H9 (cell line): ENCODE results near the gene CEP131. TPM values are rescaled to one million over a fixed set of nuclear protein-coding genes. Genes with fewer than 3 reads are reported as not detected.
"Not testable (repeated sequence)": the region's sequence is repeated elsewhere in the genome, so short reads cannot be mapped to it uniquely, and the experiment has no call there.

Experiments
- DNase-seq: peaks from one replicate; pipeline ENCODE4 v3.0.0-alpha.2; 2017
- H2AFZ ChIP-seq: one replicate; pipeline ENCODE4 v1.6.1; 2013; ENCODE audit warnings: mild to moderate bottlenecking, low read length, control low read depth, moderate library complexity
- H2AK5ac ChIP-seq: 2 replicates; pipeline ENCODE4 v1.6.1; 2013; ENCODE audit warnings: low read length, control low read depth, mixed read lengths; ENCODE audit not compliant: insufficient read length
- H2BK120ac ChIP-seq: one replicate; pipeline ENCODE4 v1.6.1; 2013; ENCODE audit warnings: low read depth, mild to moderate bottlenecking, low read length, control low read depth, inconsistent platforms; ENCODE audit not compliant: poor library complexity, severe bottlenecking
- H2BK12ac ChIP-seq: 2 replicates; pipeline ENCODE4 v1.6.1; 2013; ENCODE audit warnings: low read length, control low read depth, mixed read lengths, low read depth; ENCODE audit not compliant: insufficient read length
- H2BK15ac ChIP-seq: 2 replicates; pipeline ENCODE4 v1.6.1; 2013; ENCODE audit warnings: low read depth, low read length, control low read depth
- H2BK20ac ChIP-seq: one replicate; pipeline ENCODE4 v1.6.1; 2013; ENCODE audit warnings: low read depth, mild to moderate bottlenecking, low read length, control low read depth, inconsistent platforms; ENCODE audit not compliant: poor library complexity, severe bottlenecking
- H2BK5ac ChIP-seq: 2 replicates; pipeline ENCODE4 v1.6.1; 2013; ENCODE audit warnings: low read length, control low read depth, mixed read lengths; ENCODE audit not compliant: insufficient read length
- H3K14ac ChIP-seq: 2 replicates; pipeline ENCODE4 v1.6.1; 2013; ENCODE audit warnings: low read length, control low read depth; ENCODE audit not compliant: insufficient read depth
- H3K18ac ChIP-seq: 2 replicates; pipeline ENCODE4 v1.6.1; 2013; ENCODE audit warnings: low read depth, mild to moderate bottlenecking, mixed read lengths, low read length, control low read depth; ENCODE audit not compliant: insufficient read length
- H3K23ac ChIP-seq: 2 replicates; pipeline ENCODE4 v1.6.1; 2013; ENCODE audit warnings: low read length, control low read depth, mixed read lengths, low read depth; ENCODE audit not compliant: insufficient read length
- H3K23me2 ChIP-seq: 2 replicates; pipeline ENCODE4 v1.6.1; 2013; ENCODE audit warnings: low read depth, mild to moderate bottlenecking, mixed read lengths, low read length, control low read depth; ENCODE audit not compliant: insufficient read length, poor library complexity, severe bottlenecking
- H3K27ac ChIP-seq: 2 replicates; pipeline ENCODE4 v1.5.1; 2013; ENCODE audit warnings: low read length, control low read depth, mixed read lengths, low read depth; ENCODE audit not compliant: insufficient read length
- H3K27me3 ChIP-seq: 2 replicates; pipeline ENCODE4 v1.6.1; 2013; ENCODE audit warnings: low read length, control low read depth, inconsistent platforms; ENCODE audit not compliant: insufficient read depth
- H3K4ac ChIP-seq: 2 replicates; pipeline ENCODE4 v1.6.1; 2013; ENCODE audit warnings: low read depth, mild to moderate bottlenecking, control low read depth, inconsistent platforms, low read length, moderate library complexity
- H3K4me1 ChIP-seq: 2 replicates; pipeline ENCODE4 v1.6.1; 2013; ENCODE audit warnings: low read length, control low read depth, inconsistent platforms; ENCODE audit not compliant: insufficient read depth
- H3K4me2 ChIP-seq: 2 replicates; pipeline ENCODE4 v1.6.1; 2013; ENCODE audit warnings: low read length, control low read depth, mixed read lengths; ENCODE audit not compliant: insufficient read length, insufficient read depth
- H3K56ac ChIP-seq: 2 replicates; pipeline ENCODE4 v1.6.1; 2013; ENCODE audit warnings: low read depth, mild to moderate bottlenecking, mixed read lengths, low read length, control low read depth; ENCODE audit not compliant: insufficient read length
- H3K79me1 ChIP-seq: 2 replicates; pipeline ENCODE4 v1.6.1; 2013; ENCODE audit warnings: low read depth, mild to moderate bottlenecking, moderate library complexity, low read length, control low read depth, inconsistent platforms; ENCODE audit not compliant: insufficient read depth, poor library complexity, severe bottlenecking
- H3K79me2 ChIP-seq: 2 replicates; pipeline ENCODE4 v1.6.1; 2013; ENCODE audit warnings: low read length, control low read depth, inconsistent platforms; ENCODE audit not compliant: insufficient read depth
- H3K9ac ChIP-seq: 2 replicates; pipeline ENCODE4 v1.6.1; 2013; ENCODE audit warnings: low read length, control low read depth, mixed read lengths; ENCODE audit not compliant: insufficient read length; ENCODE audit errors: extremely low read depth
- H3K9me3 ChIP-seq: one replicate; pipeline ENCODE4 v1.6.1; 2013; ENCODE audit warnings: low read depth, low read length, inconsistent platforms; ENCODE audit not compliant: control insufficient read depth
- H3T11ph ChIP-seq: one replicate; pipeline ENCODE4 v1.6.1; 2013; ENCODE audit warnings: mild to moderate bottlenecking, low read length, control low read depth, inconsistent platforms
- H4K20me1 ChIP-seq: one replicate; pipeline ENCODE4 v1.6.1; 2013; ENCODE audit not compliant: control insufficient read depth, insufficient read length, insufficient read depth
- H4K5ac ChIP-seq: 2 replicates; pipeline ENCODE4 v1.6.1; 2013; ENCODE audit warnings: low read depth, mild to moderate bottlenecking, mixed read lengths, low read length, control low read depth; ENCODE audit not compliant: insufficient read length
- H4K8ac ChIP-seq: replicated peaks from 2 replicates; pipeline ENCODE4 v1.6.1; 2013; ENCODE audit warnings: low read length, control low read depth, mixed read lengths, low read depth; ENCODE audit not compliant: insufficient read length
- H4K91ac ChIP-seq: 2 replicates; pipeline ENCODE4 v1.6.1; 2013; ENCODE audit warnings: low read depth, mild to moderate bottlenecking, moderate library complexity, mixed read lengths, low read length, control low read depth; ENCODE audit not compliant: insufficient read length
- H3K27ac Mint-ChIP-seq, 3 experiments: 2 replicates in 2 of 3; 3 replicates in 1 of 3; pipeline ENCODE4 v1.8.0; 2020 to 2021; ENCODE audit warnings: mixed read lengths in 3 of 3, mild to moderate bottlenecking in 1 of 3, moderate library complexity in 1 of 3
- H3K27me3 Mint-ChIP-seq: 2 replicates; pipeline ENCODE4 v1.8.0; 2021; ENCODE audit warnings: low read depth, mild to moderate bottlenecking, moderate library complexity, mixed read lengths
- H3K36me3 Mint-ChIP-seq, 3 experiments: 2 replicates in 2 of 3; 3 replicates in 1 of 3; pipeline ENCODE4 v1.8.0; 2020 to 2021; ENCODE audit warnings: low read depth in 3 of 3, mixed read lengths in 3 of 3; ENCODE audit not compliant: insufficient read depth in 1 of 3
- H3K4me1 Mint-ChIP-seq, 2 experiments: 2 replicates each; pipeline ENCODE4 v1.8.0; 2020; ENCODE audit warnings: mixed read lengths in 2 of 2
- H3K4me3 Mint-ChIP-seq, 2 experiments: 2 replicates in 1 of 2; 3 replicates in 1 of 2; pipeline ENCODE4 v1.8.0; 2020 to 2021; ENCODE audit warnings: mild to moderate bottlenecking in 2 of 2, mixed read lengths in 2 of 2, moderate library complexity in 1 of 2
- H3K9me3 Mint-ChIP-seq, 2 experiments: 2 replicates in 1 of 2; 3 replicates in 1 of 2; pipeline ENCODE4 v1.8.0; 2020; ENCODE audit warnings: mild to moderate bottlenecking in 2 of 2, mixed read lengths in 2 of 2, moderate library complexity in 1 of 2
- WGBS: extraction: QIAGEN DNeasy Blood & Tissue Kit; methylation state at CpG from one replicate; pipeline ENCODE4 v1.1.7; 2013; ENCODE audit warnings: missing lambda C conversion rate, low lambda C conversion rate, mixed read lengths; ENCODE audit not compliant: insufficient read length; ENCODE audit errors: extremely low coverage; 5-methylcytosine and 5-hydroxymethylcytosine counted together
- total RNA-seq: library from RNA; stranded (reverse); gene quantifications from 2 replicates; pipeline ENCODE4 v1.2.1, GENCODE V29; 2021
- TF ChIP-seq, protein P1 (sequence below): fragments of 200-600 bp; sonication (generic); conservative IDR thresholded peaks from 3 replicates; pipeline ENCODE4 v1.8.0; 2021; ENCODE audit warnings: antibody characterized with exemption, mild to moderate bottlenecking

CEP131 gene
- total RNA-seq, 1 experiment from 2014 or later, result 16.3 TPM

GRCh38 chr17:81147701-81148100 lies 75.1 kb downstream of the CEP131 start:
- Histone ChIP-seq H3K9me3 (no peaks in the 10 kb centered on the region), H3K4me2 (no peak overlapping the region), H3K23me2 (no peaks in the 10 kb centered on the region), H4K5ac (no peak overlapping the region), H3K14ac (no peak overlapping the region), H2BK20ac (no peak overlapping the region), H3K9ac (no peak overlapping the region), H3K79me2 (no peaks in the 10 kb centered on the region), H3T11ph (no peak overlapping the region), H2BK120ac (no peak overlapping the region), H2BK12ac (no peak overlapping the region), H3K56ac (no peak overlapping the region), H2BK5ac (no peak overlapping the region), H3K18ac (no peak overlapping the region), H3K23ac (no peak overlapping the region), H3K4ac (no peak overlapping the region), H4K91ac (no peak overlapping the region), H4K8ac (no peak overlapping the region), H2BK15ac (no peak overlapping the region), H4K20me1 (no peaks in the 10 kb centered on the region), H3K27ac (no peak overlapping the region), H3K4me1 (no peaks in the 10 kb centered on the region), H3K27me3 (no peaks in the 10 kb centered on the region), H2AFZ (no peak overlapping the region), H3K79me1 (no peaks in the 10 kb centered on the region), H2AK5ac (no peak overlapping the region)
- no peak for DNase-seq
- Mint-ChIP-seq H3K27me3 (no peaks in the 10 kb centered on the region; the same call in none of the 2 replicates), H3K4me3 (no peak overlapping the region), H3K27ac (no peak overlapping the region), H3K36me3 (no peaks in the 10 kb centered on the region; a peak in 1 of 7 replicates), H3K4me1 (0 out of 4 replicates have a peak, but pooled peaks cover 2 to 3% of the 10 kb centered on the region in 2 experiments), H3K9me3 (no peaks in the 10 kb centered on the region; a peak in 1 of 5 replicates)
- no CpG with 5 or more reads among the region's 10 CpGs for WGBS
- TF ChIP-seq, protein P1, sequence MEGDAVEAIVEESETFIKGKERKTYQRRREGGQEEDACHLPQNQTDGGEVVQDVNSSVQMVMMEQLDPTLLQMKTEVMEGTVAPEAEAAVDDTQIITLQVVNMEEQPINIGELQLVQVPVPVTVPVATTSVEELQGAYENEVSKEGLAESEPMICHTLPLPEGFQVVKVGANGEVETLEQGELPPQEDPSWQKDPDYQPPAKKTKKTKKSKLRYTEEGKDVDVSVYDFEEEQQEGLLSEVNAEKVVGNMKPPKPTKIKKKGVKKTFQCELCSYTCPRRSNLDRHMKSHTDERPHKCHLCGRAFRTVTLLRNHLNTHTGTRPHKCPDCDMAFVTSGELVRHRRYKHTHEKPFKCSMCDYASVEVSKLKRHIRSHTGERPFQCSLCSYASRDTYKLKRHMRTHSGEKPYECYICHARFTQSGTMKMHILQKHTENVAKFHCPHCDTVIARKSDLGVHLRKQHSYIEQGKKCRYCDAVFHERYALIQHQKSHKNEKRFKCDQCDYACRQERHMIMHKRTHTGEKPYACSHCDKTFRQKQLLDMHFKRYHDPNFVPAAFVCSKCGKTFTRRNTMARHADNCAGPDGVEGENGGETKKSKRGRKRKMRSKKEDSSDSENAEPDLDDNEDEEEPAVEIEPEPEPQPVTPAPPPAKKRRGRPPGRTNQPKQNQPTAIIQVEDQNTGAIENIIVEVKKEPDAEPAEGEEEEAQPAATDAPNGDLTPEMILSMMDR, result no peak

- H3T11ph ChIP-seq, H3K18ac ChIP-seq, H3K4ac ChIP-seq, H2BK12ac ChIP-seq, H3K27me3 Mint-ChIP-seq, H3K9me3 Mint-ChIP-seq, H2BK20ac ChIP-seq, H3K27ac ChIP-seq, H3K9me3 ChIP-seq, H2BK5ac ChIP-seq, H3K23me2 ChIP-seq, DNase-seq, H2AFZ ChIP-seq, H2AK5ac ChIP-seq, H3K4me2 ChIP-seq, H2BK15ac ChIP-seq, H3K4me1 Mint-ChIP-seq, H4K91ac ChIP-seq, H3K36me3 Mint-ChIP-seq, H4K20me1 ChIP-seq, H3K9ac ChIP-seq, H4K8ac ChIP-seq, H3K27me3 ChIP-seq, H3K23ac ChIP-seq, H3K27ac Mint-ChIP-seq, H2BK120ac ChIP-seq, H3K4me3 Mint-ChIP-seq, H3K79me2 ChIP-seq, H3K4me1 ChIP-seq, H3K79me1 ChIP-seq, H3K14ac ChIP-seq, H4K5ac ChIP-seq, H3K56ac ChIP-seq: not testable (repeated sequence)
- no CpG with 5 or more reads among the region's 10 CpGs for WGBS
Measured at GRCh38 chr17:81146208-81146607, 76.6 kb downstream of the CEP131 start.
